CD4-positive, alpha-beta T cell (primary cell): ENCODE measurements around the gene COX4I1. TPM values are rescaled to one million over a fixed set of nuclear protein-coding genes. Genes with fewer than 3 reads are reported as not detected.

Experiments used
- ATAC-seq: fragments of 200-7000 bp; cut with Tn5 transposase; one replicate; pipeline ENCODE4 v1.10.0; 2022; ENCODE audit warnings: mild to moderate bottlenecking; ENCODE audit not compliant: poor library complexity
- CTCF ChIA-PET: fragments of 350-600 bp; sonication (Branson Sonifier 250); formaldehyde crosslinking; loops from one replicate; lab custom pipeline; 2021; ENCODE audit warnings: antibody characterized with exemption, inconsistent platforms; lab: Charles Lee
- POLR2A ChIA-PET: fragments of 350-600 bp; sonication (Branson Sonifier 250); formaldehyde crosslinking; loops from one replicate; lab custom pipeline; 2021; ENCODE audit warnings: antibody characterized with exemption, inconsistent platforms; lab: Charles Lee
- DNase-seq, 14 experiments: peaks; one replicate each; pipeline ENCODE4 v3.0.0-alpha.2; 2013 to 2020; ENCODE audit warnings: mixed read lengths in 2 of 14
- H3K27ac ChIP-seq, 2 donors: one replicate each; pipeline versions ENCODE4 v1.5.1 to v1.7.0; 2013; ENCODE audit warnings: low read length in 2 of 2, low read depth in 1 of 2, mild to moderate bottlenecking in 1 of 2
- H3K27me3 ChIP-seq, 2 experiments: 1 replicate in 1 of 2; 2 replicates in 1 of 2; pipeline versions ENCODE4 v1.6.1 to v1.7.0; 2013; ENCODE audit warnings: low read length in 2 of 2, control low read depth in 1 of 2, mild to moderate bottlenecking in 1 of 2, moderate library complexity in 1 of 2; ENCODE audit not compliant: insufficient read depth in 2 of 2, control insufficient read depth in 1 of 2
- H3K36me3 ChIP-seq: one replicate; pipeline ENCODE4 v1.6.1; 2013; ENCODE audit warnings: low read length, control low read depth; ENCODE audit not compliant: insufficient read depth
- H3K4me1 ChIP-seq: one replicate; pipeline ENCODE4 v1.6.1; 2013; ENCODE audit warnings: low read length, control low read depth; ENCODE audit not compliant: insufficient read depth
- H3K4me3 ChIP-seq: one replicate; pipeline ENCODE4 v1.5.1; 2013; ENCODE audit warnings: mild to moderate bottlenecking, low read length, moderate library complexity
- H3K9me3 ChIP-seq, 2 experiments: 1 replicate in 1 of 2; 2 replicates in 1 of 2; pipeline versions ENCODE4 v1.6.1 to v1.7.0; 2013; ENCODE audit warnings: low read length in 2 of 2, mild to moderate bottlenecking in 2 of 2, control low read depth in 1 of 2, moderate library complexity in 1 of 2; ENCODE audit not compliant: control insufficient read depth in 1 of 2, insufficient read depth in 1 of 2
- H3K27ac Mint-ChIP-seq: one replicate; pipeline ENCODE4 v1.8.0; 2020; ENCODE audit warnings: mixed read lengths
- H3K27me3 Mint-ChIP-seq: one replicate; pipeline ENCODE4 v1.8.0; 2021; ENCODE audit warnings: mixed read lengths
- H3K36me3 Mint-ChIP-seq: one replicate; pipeline ENCODE4 v1.8.0; 2021; ENCODE audit warnings: low read depth, mixed read lengths
- H3K4me1 Mint-ChIP-seq: one replicate; pipeline ENCODE4 v1.8.0; 2021; ENCODE audit warnings: low read depth, mixed read lengths
- H3K4me3 Mint-ChIP-seq: one replicate; pipeline ENCODE4 v1.8.0; 2020; ENCODE audit warnings: mild to moderate bottlenecking, mixed read lengths
- H3K9me3 Mint-ChIP-seq: one replicate; pipeline ENCODE4 v1.8.0; 2020; ENCODE audit warnings: mixed read lengths
- CTCF ChIP-seq: fragments of 200-600 bp; IDR thresholded peaks from one replicate; pipeline ENCODE4 v1.8.0; 2022; ENCODE audit warnings: antibody characterized with exemption, mild to moderate bottlenecking
- intact Hi-C, 2 experiments: fragments of 100-400 bp; cut with DNase I in 1 of 2; cut with micrococcal nuclease in 1 of 2; formaldehyde crosslinking; loops; one replicate each; pipeline versions ENCODE4 v1.15.1 to v1.9.0; 2023 to 2025; cut with DNase I, micrococcal nuclease
- total RNA-seq, 174 experiments: library from RNA in 2 of 174; stranded (reverse) in 2 of 174; gene quantifications; one replicate each; pipeline ENCODE4 v1.2.3 and lab custom pipeline; 2021 to 2026

Gene COX4I1
- total RNA-seq, 2 experiments from 2014 or later: 749 to 750 TPM

GRCh38 chr16:85796599-85796998, 2.9 kb upstream of the COX4I1 start:
- TF ChIP-seq CTCF: no peak

DNA sequence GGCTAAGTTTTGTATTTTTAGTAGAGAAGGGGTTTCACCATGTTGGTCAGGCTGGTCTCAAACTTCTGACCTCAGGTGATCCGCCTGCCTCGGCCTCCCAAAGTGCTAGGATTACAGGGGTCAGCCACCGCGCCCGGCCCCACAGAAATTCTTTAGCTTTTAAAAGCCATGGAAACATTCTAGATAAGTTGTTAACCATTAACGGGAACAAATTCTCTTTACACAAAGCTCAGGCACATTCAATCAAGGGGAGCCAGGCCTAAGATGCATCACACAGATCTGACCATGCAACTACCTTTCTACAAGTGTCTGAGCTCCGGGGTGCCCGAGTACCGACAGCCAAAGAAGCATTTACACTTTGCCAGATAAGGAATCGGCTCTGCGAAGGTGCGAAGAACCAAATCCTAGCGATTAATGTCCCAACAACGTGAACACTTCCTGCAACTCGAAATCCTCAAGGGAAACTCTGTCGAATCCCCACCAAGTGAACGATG, 1.2 kb upstream of the COX4I1 start:
- Mint-ChIP-seq H3K27me3 (no peaks in the 10 kb centered on the region), H3K4me3 (peak overlapping the region; percentile 90), H3K4me1 (peaks cover 77% of the 10 kb centered on the region), H3K36me3 (peaks cover 89% of the 10 kb centered on the region), H3K27ac (peak overlapping the region; percentile 99), H3K9me3 (no peaks in the 10 kb centered on the region)
- peaks cover 55% of the 10 kb centered on the region for H3K36me3 ChIP-seq
- intact Hi-C loops: loop anchor here in 1 of 2 experiments (10.0 kb wide), 2 partner anchors 756 to 784 kb away; partner anchors contain the start of genes MTHFSD and ZDHHC7
- ChIA-PET POLR2A (interaction anchor here (0.6 kb wide), 1 partner anchor 241 kb away, joined by 4 read pairs; no protein-coding TSS in a partner anchor), CTCF (no interaction called here)
- peak overlapping the region; percentile 84 for H3K4me3 ChIP-seq
- peaks cover 40% of the 10 kb centered on the region for H3K4me1 ChIP-seq
- no peaks in the 10 kb centered on the region for H3K9me3 ChIP-seq
- TF ChIP-seq CTCF: no peak
- H3K27me3 ChIP-seq: no peaks in the 10 kb centered on the region
- H3K27ac ChIP-seq: no peak overlapping the region
- DNase-seq (no peak), ATAC-seq (no peak)

More at GRCh38 chr16:85796599-85796998, 2.9 kb upstream of the COX4I1 start:
- Histone ChIP-seq H3K27ac (no peak overlapping the region), H3K36me3 (peaks cover 49% of the 10 kb centered on the region), H3K4me3 (no peak overlapping the region), H3K9me3 (no peaks in the 10 kb centered on the region), H3K4me1 (peaks cover 34% of the 10 kb centered on the region), H3K27me3 (no peaks in the 10 kb centered on the region)
- Mint-ChIP-seq H3K4me3 (peak overlapping the region; percentile 90), H3K4me1 (peaks cover 77% of the 10 kb centered on the region), H3K27ac (peak overlapping the region; percentile 99), H3K36me3 (peaks cover 89% of the 10 kb centered on the region), H3K27me3 (no peaks in the 10 kb centered on the region), H3K9me3 (no peaks in the 10 kb centered on the region)
- ChIA-PET POLR2A (no interaction called here), CTCF (no interaction called here)
- no peak for ATAC-seq
- intact Hi-C loops: loop anchor here in 1 of 2 experiments (10.0 kb wide), 2 partner anchors 758 to 782 kb away; partner anchors contain the start of genes MTHFSD and ZDHHC7
- DNase-seq: no peak

DNA sequence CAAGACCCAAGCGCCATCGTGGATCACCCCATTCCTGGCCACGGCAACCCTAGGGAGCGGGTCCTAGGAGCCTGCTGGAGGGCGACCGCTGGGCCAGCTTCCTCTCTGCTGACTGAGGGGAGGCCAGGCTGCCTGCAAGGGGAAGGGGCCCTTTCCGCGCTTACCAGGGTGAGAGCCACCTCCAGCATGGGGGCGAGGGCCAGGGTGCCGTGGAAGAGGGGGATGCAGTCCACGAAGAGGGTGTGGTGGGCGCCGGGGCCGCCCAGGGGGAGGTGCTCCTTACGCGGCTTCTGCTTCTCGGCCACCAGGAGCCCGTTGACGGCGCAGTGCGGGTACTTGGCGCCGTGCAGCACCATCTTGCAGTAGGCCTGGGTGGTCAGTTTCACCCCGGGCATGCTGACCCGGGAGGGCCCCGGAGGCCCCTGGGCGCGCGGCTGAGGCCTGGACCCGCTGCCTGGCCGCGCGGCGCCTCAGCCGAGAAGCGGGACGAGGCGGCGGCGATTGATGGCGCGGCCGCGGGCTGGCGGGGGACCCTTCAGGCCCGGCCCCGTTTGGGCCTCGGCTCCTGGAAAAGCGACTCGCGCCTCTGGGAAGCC, 496 bp upstream of the COX4I1 start:
- POLR2A ChIA-PET: no interaction called here
- intact Hi-C loops: loop anchor here in 1 of 2 experiments (10.0 kb wide), 2 partner anchors 756 to 784 kb away; partner anchors contain the start of genes MTHFSD and ZDHHC7
- Mint-ChIP-seq H3K4me1 (peaks cover 80% of the 10 kb centered on the region), H3K9me3 (no peaks in the 10 kb centered on the region), H3K27ac (peak overlapping the region; percentile 99), H3K4me3 (peak overlapping the region; percentile 97), H3K36me3 (peaks cover 89% of the 10 kb centered on the region), H3K27me3 (no peaks in the 10 kb centered on the region)
- CTCF ChIA-PET: no interaction called here
- Histone ChIP-seq H3K27ac (peak overlapping the region in 1 of 2 donors; percentile 95), H3K4me1 (peaks cover 40% of the 10 kb centered on the region), H3K27me3 (no peaks in the 10 kb centered on the region), H3K4me3 (peak overlapping the region; percentile 84), H3K36me3 (peaks cover 59% of the 10 kb centered on the region), H3K9me3 (no peaks in the 10 kb centered on the region)
- ATAC-seq (peak; percentile 22), DNase-seq (peak in 8 of 14 experiments; percentile 9 to 64 (median 18))
- TF ChIP-seq CTCF: no peak
